HEK293 (cell line): ENCODE data around the gene CYP2S1.

Experiments used
- CTCF ChIP-seq: fragments of 450-650 bp; formaldehyde crosslinking; IDR thresholded peaks from 2 replicates; pipeline ENCODE4 v1.5.1; 2016; ENCODE audit warnings: missing biosample characterization, missing genetic modification characterization
- GLI4 ChIP-seq: fragments of 450-650 bp; formaldehyde crosslinking; IDR thresholded peaks from 2 replicates; pipeline ENCODE4 v1.5.1; 2016; ENCODE audit warnings: missing biosample characterization, missing genetic modification characterization
- OVOL3 ChIP-seq: fragments of 450-650 bp; formaldehyde crosslinking; IDR thresholded peaks from 2 replicates; pipeline ENCODE4 v1.5.1; 2016; ENCODE audit warnings: missing biosample characterization, missing genetic modification characterization
- TCF7L2 ChIP-seq: IDR thresholded peaks from 2 replicates; pipeline ENCODE4 v1.6.1; 2011; ENCODE audit warnings: low read depth, mild to moderate bottlenecking, inconsistent platforms, low read length, moderate library complexity, borderline replicate concordance
- ZBTB20 ChIP-seq: fragments of 450-650 bp; formaldehyde crosslinking; IDR thresholded peaks from 2 replicates; pipeline ENCODE4 v1.5.1; 2016; ENCODE audit warnings: missing biosample characterization, missing genetic modification characterization
- ZNF280C ChIP-seq: fragments of 450-650 bp; formaldehyde crosslinking; IDR thresholded peaks from 2 replicates; pipeline ENCODE4 v1.5.1; 2016; ENCODE audit warnings: missing biosample characterization, missing genetic modification characterization
- ZNF366 ChIP-seq: fragments of 450-650 bp; formaldehyde crosslinking; conservative IDR thresholded peaks from 2 replicates; pipeline ENCODE4 v1.5.1; 2016; ENCODE audit warnings: missing biosample characterization, missing genetic modification characterization
- ZNF394 ChIP-seq: fragments of 450-650 bp; formaldehyde crosslinking; IDR thresholded peaks from 2 replicates; pipeline ENCODE4 v1.5.1; 2016; ENCODE audit warnings: missing biosample characterization, missing genetic modification characterization, mild to moderate bottlenecking, moderate library complexity, borderline replicate concordance
- TF ChIP-seq, protein P1 (sequence below): fragments of 450-650 bp; formaldehyde crosslinking; conservative IDR thresholded peaks from 2 replicates; pipeline ENCODE4 v1.5.1; 2016; ENCODE audit warnings: low read depth, missing biosample characterization, missing genetic modification characterization
- TF ChIP-seq, protein P2 (sequence below): fragments of 450-650 bp; formaldehyde crosslinking; IDR thresholded peaks from 2 replicates; pipeline ENCODE4 v1.5.1; 2016; ENCODE audit warnings: missing biosample characterization, missing genetic modification characterization

- TF ChIP-seq, protein P1, sequence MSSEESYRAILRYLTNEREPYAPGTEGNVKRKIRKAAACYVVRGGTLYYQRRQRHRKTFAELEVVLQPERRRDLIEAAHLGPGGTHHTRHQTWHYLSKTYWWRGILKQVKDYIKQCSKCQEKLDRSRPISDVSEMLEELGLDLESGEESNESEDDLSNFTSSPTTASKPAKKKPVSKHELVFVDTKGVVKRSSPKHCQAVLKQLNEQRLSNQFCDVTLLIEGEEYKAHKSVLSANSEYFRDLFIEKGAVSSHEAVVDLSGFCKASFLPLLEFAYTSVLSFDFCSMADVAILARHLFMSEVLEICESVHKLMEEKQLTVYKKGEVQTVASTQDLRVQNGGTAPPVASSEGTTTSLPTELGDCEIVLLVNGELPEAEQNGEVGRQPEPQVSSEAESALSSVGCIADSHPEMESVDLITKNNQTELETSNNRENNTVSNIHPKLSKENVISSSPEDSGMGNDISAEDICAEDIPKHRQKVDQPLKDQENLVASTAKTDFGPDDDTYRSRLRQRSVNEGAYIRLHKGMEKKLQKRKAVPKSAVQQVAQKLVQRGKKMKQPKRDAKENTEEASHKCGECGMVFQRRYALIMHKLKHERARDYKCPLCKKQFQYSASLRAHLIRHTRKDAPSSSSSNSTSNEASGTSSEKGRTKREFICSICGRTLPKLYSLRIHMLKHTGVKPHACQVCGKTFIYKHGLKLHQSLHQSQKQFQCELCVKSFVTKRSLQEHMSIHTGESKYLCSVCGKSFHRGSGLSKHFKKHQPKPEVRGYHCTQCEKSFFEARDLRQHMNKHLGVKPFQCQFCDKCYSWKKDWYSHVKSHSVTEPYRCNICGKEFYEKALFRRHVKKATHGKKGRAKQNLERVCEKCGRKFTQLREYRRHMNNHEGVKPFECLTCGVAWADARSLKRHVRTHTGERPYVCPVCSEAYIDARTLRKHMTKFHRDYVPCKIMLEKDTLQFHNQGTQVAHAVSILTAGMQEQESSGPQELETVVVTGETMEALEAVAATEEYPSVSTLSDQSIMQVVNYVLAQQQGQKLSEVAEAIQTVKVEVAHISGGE, result no peak
- TF ChIP-seq CTCF (tag by site-specific recombination), result no peak
- no peak for TF ChIP-seq ZNF280C (tag by site-specific recombination)
- no peak for TF ChIP-seq ZNF394 (tag by site-specific recombination)
- no peak for TF ChIP-seq ZBTB20 (tag by site-specific recombination)
- no peak for TF ChIP-seq TCF7L2
- TF ChIP-seq, protein P2, sequence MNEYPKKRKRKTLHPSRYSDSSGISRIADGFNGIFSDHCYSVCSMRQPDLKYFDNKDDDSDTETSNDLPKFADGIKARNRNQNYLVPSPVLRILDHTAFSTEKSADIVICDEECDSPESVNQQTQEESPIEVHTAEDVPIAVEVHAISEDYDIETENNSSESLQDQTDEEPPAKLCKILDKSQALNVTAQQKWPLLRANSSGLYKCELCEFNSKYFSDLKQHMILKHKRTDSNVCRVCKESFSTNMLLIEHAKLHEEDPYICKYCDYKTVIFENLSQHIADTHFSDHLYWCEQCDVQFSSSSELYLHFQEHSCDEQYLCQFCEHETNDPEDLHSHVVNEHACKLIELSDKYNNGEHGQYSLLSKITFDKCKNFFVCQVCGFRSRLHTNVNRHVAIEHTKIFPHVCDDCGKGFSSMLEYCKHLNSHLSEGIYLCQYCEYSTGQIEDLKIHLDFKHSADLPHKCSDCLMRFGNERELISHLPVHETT, result no peak
- TF ChIP-seq OVOL3, result no peak
- no peak for TF ChIP-seq ZNF366 (tag by site-specific recombination)
- TF ChIP-seq GLI4 (tag by site-specific recombination), result no peak
Measured at GRCh38 chr19:41239363-41239762, 46.3 kb downstream of the CYP2S1 start.
